GM23248 (cell line): ENCODE results near the gene PIP4K2A.

Source experiments
- EZH2 ChIP-seq: fragments of 200-600 bp; sonication (generic); IDR thresholded peaks from 2 replicates; pipeline ENCODE4 v1.6.1; 2018; ENCODE audit warnings: antibody characterized with exemption, mild to moderate bottlenecking; ENCODE audit not compliant: insufficient read depth, poor library complexity, severe bottlenecking
- EZH2phosphoT487 ChIP-seq: fragments of 200-600 bp; sonication (generic); IDR thresholded peaks from 2 replicates; pipeline ENCODE4 v1.6.1; 2018; ENCODE audit warnings: antibody characterized with exemption, moderate library complexity, mild to moderate bottlenecking, low read depth; ENCODE audit not compliant: insufficient read depth

- TF ChIP-seq EZH2 (no peak), EZH2phosphoT487 (no peak)
These were observed 112.8 kb downstream of the PIP4K2A start for GRCh38 chr10:22601618-22602017.
